Nephron progenitor cell (in vitro differentiated cells): ENCODE data around the gene KRTAP3-1.

Experiments
- DNase-seq: peaks from one replicate; pipeline ENCODE4 v3.0.0; 2021
- H3K27ac Mint-ChIP-seq: 2 replicates; pipeline ENCODE4 v1.8.0; 2021; ENCODE audit warnings: mild to moderate bottlenecking, moderate library complexity, mixed read lengths
- H3K27me3 Mint-ChIP-seq: 2 replicates; pipeline ENCODE4 v1.8.0; 2021; ENCODE audit warnings: mild to moderate bottlenecking, low read depth, mixed read lengths; ENCODE audit not compliant: poor library complexity
- H3K36me3 Mint-ChIP-seq: 2 replicates; pipeline ENCODE4 v1.8.0; 2021; ENCODE audit warnings: low read depth, mixed read lengths
- H3K4me1 Mint-ChIP-seq: 2 replicates; pipeline ENCODE4 v1.8.0; 2021; ENCODE audit warnings: mixed read lengths
- H3K4me3 Mint-ChIP-seq: 2 replicates; pipeline ENCODE4 v1.8.0; 2021; ENCODE audit warnings: mild to moderate bottlenecking, moderate library complexity, mixed read lengths
- H3K9me3 Mint-ChIP-seq: 2 replicates; pipeline ENCODE4 v1.8.0; 2021; ENCODE audit warnings: mild to moderate bottlenecking, moderate library complexity, mixed read lengths
- CTCF ChIP-seq: fragments of 200-600 bp; sonication (generic); IDR thresholded peaks from 2 replicates; pipeline ENCODE4 v1.5.0; 2021; ENCODE audit warnings: antibody characterized with exemption

The KRTAP3-1 gene

GRCh38 chr17:41015454-41015853 lies 6.5 kb upstream of the KRTAP3-1 start:
- no peak for TF ChIP-seq CTCF

GRCh38 chr17:41013606-41014005 lies 4.7 kb upstream of the KRTAP3-1 start:
- Mint-ChIP-seq H3K4me1 (no peaks in the 10 kb centered on the region), H3K27me3 (no peaks in the 10 kb centered on the region), H3K36me3 (no peaks in the 10 kb centered on the region), H3K9me3 (no peaks in the 10 kb centered on the region), H3K27ac (no peak overlapping the region), H3K4me3 (no peak overlapping the region)
- TF ChIP-seq CTCF = no peak
- no peak for DNase-seq

More at GRCh38 chr17:41015454-41015853, 6.5 kb upstream of the KRTAP3-1 start:
- H3K27me3 Mint-ChIP-seq = no peaks in the 10 kb centered on the region
- DNase-seq = no peak
- no peak overlapping the region for H3K27ac Mint-ChIP-seq
- no peaks in the 10 kb centered on the region for H3K9me3 Mint-ChIP-seq
- H3K36me3 Mint-ChIP-seq = no peaks in the 10 kb centered on the region
- H3K4me1 Mint-ChIP-seq = no peaks in the 10 kb centered on the region
- no peak overlapping the region for H3K4me3 Mint-ChIP-seq

GRCh38 chr17:41013181-41013580 lies 4.3 kb upstream of the KRTAP3-1 start:
- Mint-ChIP-seq H3K4me3 (no peak overlapping the region), H3K9me3 (no peaks in the 10 kb centered on the region), H3K27me3 (no peaks in the 10 kb centered on the region), H3K27ac (no peak overlapping the region), H3K36me3 (no peaks in the 10 kb centered on the region), H3K4me1 (no peaks in the 10 kb centered on the region)
- no peak for TF ChIP-seq CTCF
- DNase-seq = no peak

GRCh38 chr17:41012326-41013120 lies 3.6 kb upstream of the KRTAP3-1 start:
- H3K27me3 Mint-ChIP-seq = no peaks in the 10 kb centered on the region
- no peak overlapping the region for H3K27ac Mint-ChIP-seq
- H3K36me3 Mint-ChIP-seq = no peaks in the 10 kb centered on the region
- no peak for DNase-seq
- TF ChIP-seq CTCF = no peak
- H3K9me3 Mint-ChIP-seq = no peaks in the 10 kb centered on the region
- H3K4me3 Mint-ChIP-seq = no peak overlapping the region
- no peaks in the 10 kb centered on the region for H3K4me1 Mint-ChIP-seq

- H3K9me3 Mint-ChIP-seq = no peaks in the 10 kb centered on the region
- no peak overlapping the region for H3K27ac Mint-ChIP-seq
- H3K27me3 Mint-ChIP-seq = no peaks in the 10 kb centered on the region
- no peak overlapping the region for H3K4me3 Mint-ChIP-seq
- no peak for TF ChIP-seq CTCF
- H3K36me3 Mint-ChIP-seq = no peaks in the 10 kb centered on the region
- DNase-seq = no peak
- H3K4me1 Mint-ChIP-seq = no peaks in the 10 kb centered on the region
Observed at GRCh38 chr17:41010441-41010840, 1.5 kb upstream of the KRTAP3-1 start.

GRCh38 chr17:41009936-41010335 lies 1.0 kb upstream of the KRTAP3-1 start:
- no peak for DNase-seq
- TF ChIP-seq CTCF = no peak
- Mint-ChIP-seq H3K4me1 (no peaks in the 10 kb centered on the region), H3K27me3 (no peaks in the 10 kb centered on the region), H3K36me3 (no peaks in the 10 kb centered on the region), H3K9me3 (no peaks in the 10 kb centered on the region), H3K27ac (no peak overlapping the region), H3K4me3 (no peak overlapping the region)
